ENCODE data around the gene CASKIN2.

GRCh38 chr17:75463603-75464002, 51.7 kb downstream of the CASKIN2 start:
- TF ChIP-seq POLR2A (IDR thresholded peaks at IDR 0.05; ENCODE audit: low read depth, low read length) (no peak), MXI1 (IDR thresholded peaks at IDR 0.05; ENCODE audit: borderline replicate concordance, low read depth, low read length) (no peak), CTCF (conservative IDR thresholded peaks at IDR 0.05; ENCODE audit: low read depth, low read length) (no peak), RAD21 (IDR thresholded peaks at IDR 0.05; ENCODE audit: low read length) (no peak), MAFK (IDR thresholded peaks at IDR 0.05; ENCODE audit: low read depth, low read length) (no peak), RFX5 (IDR thresholded peaks at IDR 0.05; ENCODE audit: low read depth, low read length) (no peak), FOS (IDR thresholded peaks at IDR 0.05; ENCODE audit: low read depth, low read length) (no peak), ELK1 (IDR thresholded peaks at IDR 0.05; ENCODE audit: borderline replicate concordance, low read depth, low read length) (no peak)

Measured in IMR-90 (cell line).